ENCODE results near the gene AMN.

GRCh38 chr14:102945346-102946130, 23.1 kb downstream of the AMN start:
- TF ChIP-seq CTCF (IDR thresholded peaks at IDR 0.05; ENCODE audit: poor library complexity) (no peak), EZH2phosphoT487 (IDR thresholded peaks at IDR 0.05; ENCODE audit: low read depth, severe bottlenecking, unreplicated experiment) (no peak), EZH2 (IDR thresholded peaks at IDR 0.05; ENCODE audit: borderline replicate concordance) (no peak)
